ENCODE results near the gene CFAP20. TPM values are rescaled to one million over a fixed set of nuclear protein-coding genes. Genes with fewer than 3 reads are reported as not detected.

Gene CFAP20
- polyA plus RNA-seq, 2 of the 4 experiments (the other 2 are of a cell fraction) = 45.3 to 53.1 TPM

- no peak for TF ChIP-seq HDAC2 (IDR thresholded peaks at IDR 0.05)
- TF ChIP-seq EHMT2 (IDR thresholded peaks at IDR 0.05; ENCODE audit: low read depth) = no peak
- TF ChIP-seq EHF (CRISPR knock-in tag; IDR thresholded peaks at IDR 0.05) = no peak
- no peak for TF ChIP-seq BCL3 (IDR thresholded peaks at IDR 0.05)
- TF ChIP-seq PBX3 (IDR thresholded peaks at IDR 0.05) = no peak
- no peak for TF ChIP-seq CBX8 (IDR thresholded peaks at IDR 0.05)
- TF ChIP-seq ESRRA (IDR thresholded peaks at IDR 0.05; ENCODE audit: borderline replicate concordance, low read length) = no peak
- no peak for TF ChIP-seq NPAS2 (CRISPR knock-in tag; IDR thresholded peaks at IDR 0.05; ENCODE audit: borderline replicate concordance)
- ChIA-PET CTCF (interaction anchor here (1.1 to 3.9 kb wide), 4 partner anchors 8 to 101 kb away, joined by 3 to 27 read pairs (median 4); partner anchors contain the start of gene MMP15), POLR2A (no interaction called here)
- peaks cover 13% of the 10 kb centered on the region for H3K4me1 ChIP-seq
- FAIRE-seq (no peak), ATAC-seq (no peak), DNase-seq (ENCODE audit: low read depth in 1 of 2, low spot score in 1 of 2) (no peak)
- no peak overlapping the region for H3K4me2 ChIP-seq
- no peak overlapping the region for H3K4me3 ChIP-seq
- no peak overlapping the region for H3K27ac ChIP-seq
- no peaks in the 10 kb centered on the region for H3K9me3 ChIP-seq
- 92% methylated on average over 8 of the region's 8 CpGs for WGBS (ENCODE audit: missing lambda C conversion rate)
Observed at GRCh38 chr16:58119509-58119845, 9.7 kb downstream of the CFAP20 start.

- DNase-seq (ENCODE audit: low read depth in 1 of 2, low spot score in 1 of 2) (no peak), ATAC-seq (no peak), FAIRE-seq (no peak)
- H3K4me3 ChIP-seq = no peak overlapping the region
- WGBS (ENCODE audit: missing lambda C conversion rate) = 82% methylated on average over 5 of the region's 5 CpGs
- POLR2A ChIA-PET = interaction anchor here (1.1 kb wide), 1 partner anchor 10 kb away, joined by 6 read pairs; the partner anchor contains the start of gene CFAP20
- H3K9me3 ChIP-seq = no peaks in the 10 kb centered on the region
- H3K27ac ChIP-seq = no peak overlapping the region
- no peak overlapping the region for H3K4me2 ChIP-seq
- TF ChIP-seq RARB (CRISPR knock-in tag; IDR thresholded peaks at IDR 0.05) (no peak), PHF8 (IDR thresholded peaks at IDR 0.05; ENCODE audit: borderline replicate concordance, low read depth) (no peak)
- H3K4me1 ChIP-seq = peaks cover 13% of the 10 kb centered on the region
- CTCF ChIA-PET = interaction anchor here (0.6 to 3.9 kb wide), 6 partner anchors 8 to 101 kb away, joined by 3 to 27 read pairs (median 4); partner anchors contain the start of gene MMP15
Observed at GRCh38 chr16:58118801-58119508, 10.2 kb downstream of the CFAP20 start.

GRCh38 chr16:58116529-58116928, 12.7 kb downstream of the CFAP20 start:
- POLR2A ChIA-PET = interaction anchor here (1.2 kb wide), 1 partner anchor 13 kb away, joined by 4 read pairs; the partner anchor contains the start of gene CFAP20
- TF ChIP-seq BHLHE40 (IDR thresholded peaks at IDR 0.05; ENCODE audit: low read depth, low read length) (no peak), POLR2AphosphoS2 (conservative IDR thresholded peaks at IDR 0.05; ENCODE audit: low read length) (no peak), KDM1A (IDR thresholded peaks at IDR 0.05; ENCODE audit: low read depth) (no peak), REST (IDR thresholded peaks at IDR 0.05) (no peak), RAD21 (conservative IDR thresholded peaks at IDR 0.05 in 1 of 2, IDR thresholded peaks at IDR 0.05 in 1 of 2) (no peak), BCL3 (IDR thresholded peaks at IDR 0.05) (no peak), CHD4 (IDR thresholded peaks at IDR 0.05; ENCODE audit: borderline replicate concordance) (no peak), MAX (IDR thresholded peaks at IDR 0.05) (no peak), KDM5A (IDR thresholded peaks at IDR 0.05) (no peak), FOXS1 (CRISPR knock-in tag; IDR thresholded peaks at IDR 0.05) (no peak), HOXA7 (CRISPR knock-in tag; IDR thresholded peaks at IDR 0.05) (no peak), SMC3 (IDR thresholded peaks at IDR 0.05) (no peak), MAFK (IDR thresholded peaks at IDR 0.05; ENCODE audit: partially characterized antibody) (no peak), RFX5 (IDR thresholded peaks at IDR 0.05) (no peak), JUNB (IDR thresholded peaks at IDR 0.05) (no peak), HOXB5 (CRISPR knock-in tag; IDR thresholded peaks at IDR 0.05) (no peak), HDAC2 (IDR thresholded peaks at IDR 0.05) (no peak)
- CTCF ChIA-PET = interaction anchor here (1.3 kb wide), 1 partner anchor 10 kb away, joined by 13 read pairs; no protein-coding TSS in a partner anchor
- FAIRE-seq = no peak
- Histone ChIP-seq H3K4me2 (no peak overlapping the region), H3K4me3 (no peak overlapping the region), H3K9me3 (no peaks in the 10 kb centered on the region), H3K27ac (no peak overlapping the region), H3K4me1 (peaks cover 7% of the 10 kb centered on the region)
- DNase-seq (ENCODE audit: low read depth in 1 of 2, low spot score in 1 of 2) = no peak
- WGBS (ENCODE audit: missing lambda C conversion rate) = 96% methylated on average over 6 of the region's 6 CpGs
- no peak for ATAC-seq

Measured in A549 (cell line).